HepG2 (cell line): ENCODE measurements around the gene RRN3. TPM values are rescaled to one million over a fixed set of nuclear protein-coding genes. Genes with fewer than 3 reads are reported as not detected.
A peak's percentile ranks its signal among the peaks of the same experiment; 100 is the strongest.

ENCODE experiments used
- ADNP ChIP-seq: sonication (generic); formaldehyde crosslinking; IDR thresholded peaks from 2 replicates; pipeline ENCODE4 v1.4.0; 2020; ENCODE audit warnings: missing genetic modification reagents
- ATF1 ChIP-seq: IDR thresholded peaks from 2 replicates; pipeline ENCODE4 v1.6.1; 2016; ENCODE audit warnings: mild to moderate bottlenecking, control low read depth
- CCDC6 ChIP-seq: sonication (generic); formaldehyde crosslinking; IDR thresholded peaks from 2 replicates; pipeline ENCODE4 v1.8.1; 2022; ENCODE audit warnings: mild to moderate bottlenecking, missing genetic modification reagents, moderate library complexity
- CSRNP2 ChIP-seq: sonication (generic); formaldehyde crosslinking; conservative IDR thresholded peaks from 2 replicates; pipeline ENCODE4 v1.8.0; 2022; ENCODE audit warnings: low read depth, missing genetic modification reagents
- MAFK ChIP-seq, 2 experiments: IDR thresholded peaks in 1 of 2; conservative IDR thresholded peaks in 1 of 2; 2 replicates each; pipeline ENCODE4 v1.6.1; 2011; ENCODE audit warnings: improper control_type of control experiment in 2 of 2, low read length in 2 of 2
- NFATC3 ChIP-seq: sonication (generic); formaldehyde crosslinking; IDR thresholded peaks from 2 replicates; pipeline ENCODE4 v1.5.1; 2020; ENCODE audit warnings: mild to moderate bottlenecking, missing genetic modification reagents
- NR2C2 ChIP-seq: sonication (generic); formaldehyde crosslinking; IDR thresholded peaks from 2 replicates; pipeline ENCODE4 v1.4.0; 2020; ENCODE audit warnings: missing genetic modification reagents, mild to moderate bottlenecking, moderate library complexity, borderline replicate concordance
- SATB2 ChIP-seq: sonication (generic); formaldehyde crosslinking; IDR thresholded peaks from 2 replicates; pipeline ENCODE4 v1.5.0; 2020; ENCODE audit warnings: missing genetic modification reagents
- SMAD1 ChIP-seq: sonication (generic); formaldehyde crosslinking; IDR thresholded peaks from 2 replicates; pipeline ENCODE4 v1.4.0; 2020; ENCODE audit warnings: missing genetic modification reagents, low read depth, mild to moderate bottlenecking, borderline replicate concordance
- TCF7L2 ChIP-seq: IDR thresholded peaks from 2 replicates; pipeline ENCODE4 v1.6.1; 2011; ENCODE audit warnings: mild to moderate bottlenecking, low read depth, low read length, moderate library complexity
- ZBTB7B ChIP-seq: sonication (generic); formaldehyde crosslinking; IDR thresholded peaks from 2 replicates; pipeline ENCODE4 v1.4.0; 2020; ENCODE audit warnings: missing genetic modification reagents
- ZNF230 ChIP-seq: sonication (generic); formaldehyde crosslinking; IDR thresholded peaks from 2 replicates; pipeline ENCODE4 v1.4.0; 2020; ENCODE audit warnings: mild to moderate bottlenecking, missing genetic modification reagents
- ZNF232 ChIP-seq: sonication (generic); formaldehyde crosslinking; IDR thresholded peaks from 2 replicates; pipeline ENCODE4 v1.4.0; 2020; ENCODE audit warnings: missing genetic modification reagents, borderline replicate concordance
- ZNF260 ChIP-seq: sonication (generic); formaldehyde crosslinking; IDR thresholded peaks from 2 replicates; pipeline ENCODE4 v1.4.0; 2020; ENCODE audit warnings: missing genetic modification reagents, low read depth, mild to moderate bottlenecking, borderline replicate concordance
- ZNF430 ChIP-seq: sonication (generic); formaldehyde crosslinking; IDR thresholded peaks from 2 replicates; pipeline ENCODE4 v1.9.0; 2021; ENCODE audit warnings: mild to moderate bottlenecking, missing genetic modification reagents
- ZNF563 ChIP-seq: sonication (generic); formaldehyde crosslinking; IDR thresholded peaks from 2 replicates; pipeline ENCODE4 v1.8.0; 2022; ENCODE audit warnings: mild to moderate bottlenecking, moderate library complexity, missing genetic modification reagents
- ZNF589 ChIP-seq: sonication (generic); formaldehyde crosslinking; conservative IDR thresholded peaks from 2 replicates; pipeline ENCODE4 v1.8.0; 2022; ENCODE audit warnings: mild to moderate bottlenecking, moderate library complexity, missing genetic modification reagents
- ZNF704 ChIP-seq: sonication (generic); formaldehyde crosslinking; IDR thresholded peaks from 2 replicates; pipeline ENCODE4 v1.8.1; 2023; ENCODE audit warnings: mild to moderate bottlenecking, inconsistent platforms, moderate library complexity, missing genetic modification reagents, borderline replicate concordance
- ZNF777 ChIP-seq: sonication (generic); formaldehyde crosslinking; IDR thresholded peaks from 2 replicates; pipeline ENCODE4 v1.4.0; 2020; ENCODE audit warnings: missing genetic modification reagents
- polyA plus RNA-seq, 8 experiments: library from polyadenylated mRNA; depleted of rRNA in 3 of 8; stranded (reverse) in 7 of 8; unstranded in 1 of 8; fragments of >200 nt; fragmentation: Illumina TruSeq in 4 of 8; extraction: Trizol in 4 of 8; gene quantifications; 2 replicates each; pipeline versions ENCODE4 v1.2.1 to v1.2.3, GENCODE V29; 2011 to 2016; ENCODE audit warnings: low read depth in 4 of 8, missing spikeins in 1 of 8, mixed read lengths in 1 of 8; ENCODE audit not compliant: insufficient read depth in 1 of 8
- total RNA-seq, 5 experiments: library from RNA; depleted of rRNA; stranded (reverse); fragments of >200 nt; fragmentation: Illumina TruSeq; extraction: Trizol; gene quantifications; 2 replicates each; pipeline ENCODE4 v1.2.3, GENCODE V29; 2016; ENCODE audit warnings: low read depth in 1 of 5
- TF ChIP-seq, protein P1 (sequence below), 2 experiments: sonication (generic) in 1 of 2; formaldehyde crosslinking in 1 of 2; IDR thresholded peaks; 2 replicates each; pipeline versions ENCODE4 v1.6.1 to v1.9.0; 2014 to 2022; ENCODE audit warnings: antibody characterized with exemption in 1 of 2, borderline replicate concordance in 1 of 2, inconsistent platforms in 1 of 2, low read depth in 1 of 2, missing genetic modification reagents in 1 of 2

RRN3 gene
- total and polyA plus RNA-seq, 2 of the 13 experiments (the other 11 are each of a cell fraction or from before 2014, with no cell fraction given), result 45.8 to 67.0 TPM

GRCh38 chr16:15055141-15056053, 38.7 kb downstream of the RRN3 start (continued):
- TF ChIP-seq CSRNP2, result 0 out of 2 replicates have a peak, but pooled peaks have one; percentile 17
- peak; percentile 90; the same call in 1 of the 2 replicates for TF ChIP-seq ZNF232 (CRISPR knock-in tag)
- peak; percentile 78 for TF ChIP-seq ZBTB7B (CRISPR knock-in tag)
- TF ChIP-seq ZNF563 (CRISPR knock-in tag), result no peak; the same call in 1 of the 2 replicates
- TF ChIP-seq ZNF260, result no peak
- peak; percentile 74; the same call in 1 of the 2 replicates for TF ChIP-seq CCDC6
- no peak for TF ChIP-seq NR2C2 (CRISPR knock-in tag)
- TF ChIP-seq NFATC3 (CRISPR knock-in tag), result no peak
- peak; percentile 11; the same call in 1 of the 2 replicates for TF ChIP-seq ZNF230 (CRISPR knock-in tag)
- TF ChIP-seq SATB2 (CRISPR knock-in tag), result 0 out of 2 replicates have a peak, but pooled peaks have one; percentile 46
- no peak; the same call in 1 of the 2 replicates for TF ChIP-seq ZNF704
- TF ChIP-seq ZNF430 (CRISPR knock-in tag), result no peak; the same call in 1 of the 2 replicates
- TF ChIP-seq ZNF589 (CRISPR knock-in tag), result peak; percentile 28; the same call in 1 of the 2 replicates
- TF ChIP-seq, protein P1, sequence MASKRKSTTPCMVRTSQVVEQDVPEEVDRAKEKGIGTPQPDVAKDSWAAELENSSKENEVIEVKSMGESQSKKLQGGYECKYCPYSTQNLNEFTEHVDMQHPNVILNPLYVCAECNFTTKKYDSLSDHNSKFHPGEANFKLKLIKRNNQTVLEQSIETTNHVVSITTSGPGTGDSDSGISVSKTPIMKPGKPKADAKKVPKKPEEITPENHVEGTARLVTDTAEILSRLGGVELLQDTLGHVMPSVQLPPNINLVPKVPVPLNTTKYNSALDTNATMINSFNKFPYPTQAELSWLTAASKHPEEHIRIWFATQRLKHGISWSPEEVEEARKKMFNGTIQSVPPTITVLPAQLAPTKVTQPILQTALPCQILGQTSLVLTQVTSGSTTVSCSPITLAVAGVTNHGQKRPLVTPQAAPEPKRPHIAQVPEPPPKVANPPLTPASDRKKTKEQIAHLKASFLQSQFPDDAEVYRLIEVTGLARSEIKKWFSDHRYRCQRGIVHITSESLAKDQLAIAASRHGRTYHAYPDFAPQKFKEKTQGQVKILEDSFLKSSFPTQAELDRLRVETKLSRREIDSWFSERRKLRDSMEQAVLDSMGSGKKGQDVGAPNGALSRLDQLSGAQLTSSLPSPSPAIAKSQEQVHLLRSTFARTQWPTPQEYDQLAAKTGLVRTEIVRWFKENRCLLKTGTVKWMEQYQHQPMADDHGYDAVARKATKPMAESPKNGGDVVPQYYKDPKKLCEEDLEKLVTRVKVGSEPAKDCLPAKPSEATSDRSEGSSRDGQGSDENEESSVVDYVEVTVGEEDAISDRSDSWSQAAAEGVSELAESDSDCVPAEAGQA (IDR thresholded peaks at IDR 0.05; ENCODE audit: low read depth), result no peak
- TF ChIP-seq, protein P1 (CRISPR knock-in tag; IDR thresholded peaks at IDR 0.05; ENCODE audit: borderline replicate concordance), result no peak
- no peak for TF ChIP-seq ATF1
- no peak for TF ChIP-seq TCF7L2
- TF ChIP-seq ADNP (CRISPR knock-in tag), result peak; percentile 94; the same call in 1 of the 2 replicates
- TF ChIP-seq ZNF777 (CRISPR knock-in tag), result peak; percentile 98
- 0 out of 2 replicates have a peak, but pooled peaks have one; percentile 50 for TF ChIP-seq SMAD1 (CRISPR knock-in tag)
- no peak for TF ChIP-seq MAFK (conservative IDR thresholded peaks at IDR 0.05 in 1 of 2, IDR thresholded peaks at IDR 0.05 in 1 of 2; ENCODE audit: low read length in 2 of 2)
